HG02870 (cell line): ENCODE measurements around the gene AKR1D1.
"Not testable (repeated sequence)": the region's sequence is repeated elsewhere in the genome, so short reads cannot be mapped to it uniquely, and the experiment has no call there.

Experiments used
- ATAC-seq: cut with Tn5 transposase; IDR thresholded peaks from one replicate; pipeline ENCODE4 v1.9.1; 2021; ENCODE audit warnings: mild to moderate bottlenecking, moderate library complexity; ENCODE audit not compliant: unreplicated experiment

The AKR1D1 gene

DNA sequence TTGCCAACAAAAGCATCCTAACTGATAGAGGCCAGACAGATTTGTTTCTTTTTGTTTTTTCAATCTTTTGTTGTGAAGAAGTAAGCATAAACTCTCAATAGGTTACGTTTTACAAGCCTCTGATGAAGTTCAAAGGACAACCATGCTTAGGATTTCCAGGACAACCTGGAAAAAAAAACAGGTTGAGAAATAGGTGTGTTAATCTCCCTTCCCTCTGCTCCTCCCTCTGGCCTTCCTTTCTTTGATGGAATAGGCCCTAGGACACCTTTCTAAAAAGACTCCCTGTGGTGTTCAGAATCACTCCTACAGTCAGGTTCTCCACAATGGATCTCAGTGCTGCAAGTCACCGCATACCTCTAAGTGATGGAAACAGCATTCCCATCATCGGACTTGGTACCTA, at the start of gene AKR1D1:
Gene AKR1D1, plus strand, starts transcription at position 264 of the 400 bp plus-strand sequence. Its CDS starts 60 bp downstream, at position 324.
- no peak for ATAC-seq

DNA sequence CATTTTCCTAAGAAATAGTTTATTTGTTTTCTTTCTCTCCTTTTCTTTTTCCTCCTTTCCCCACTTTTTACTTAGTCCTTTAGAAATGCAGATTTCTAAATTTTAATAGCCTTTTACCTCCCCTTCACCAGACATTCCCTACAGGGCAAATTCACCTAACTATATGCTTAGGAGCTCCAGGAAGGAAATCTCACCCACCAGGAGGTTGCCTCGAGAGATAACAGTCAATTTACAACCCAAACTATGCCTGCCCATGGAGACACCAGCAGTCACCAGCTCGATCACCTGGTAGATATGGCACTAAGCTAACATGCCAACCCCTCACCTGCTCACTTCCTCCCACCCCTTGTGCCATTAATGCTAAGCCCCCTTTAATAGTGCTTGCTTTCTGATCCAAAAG, 49.2 kb upstream of the AKR1D1 start:
- ATAC-seq, result no peak

DNA sequence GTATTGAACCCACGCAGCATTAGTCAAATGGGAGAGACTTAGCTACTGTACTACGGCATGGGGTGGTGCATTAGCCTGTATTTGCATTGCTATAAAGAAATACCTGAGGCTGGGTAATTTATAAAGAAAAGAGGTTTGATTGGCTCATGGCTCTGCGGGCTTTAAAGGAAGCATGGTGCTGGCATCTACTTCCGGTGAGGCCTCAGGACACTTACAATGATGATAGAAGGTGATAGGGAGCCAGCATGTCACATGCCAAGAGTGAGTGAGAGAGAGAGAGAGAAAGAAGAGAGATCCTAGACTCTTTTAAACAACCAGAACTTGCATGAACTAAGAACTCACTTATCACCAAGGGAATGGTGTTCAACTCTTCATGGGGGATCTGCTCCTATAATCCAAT, 47.1 kb upstream of the AKR1D1 start:
- no peak for ATAC-seq

DNA sequence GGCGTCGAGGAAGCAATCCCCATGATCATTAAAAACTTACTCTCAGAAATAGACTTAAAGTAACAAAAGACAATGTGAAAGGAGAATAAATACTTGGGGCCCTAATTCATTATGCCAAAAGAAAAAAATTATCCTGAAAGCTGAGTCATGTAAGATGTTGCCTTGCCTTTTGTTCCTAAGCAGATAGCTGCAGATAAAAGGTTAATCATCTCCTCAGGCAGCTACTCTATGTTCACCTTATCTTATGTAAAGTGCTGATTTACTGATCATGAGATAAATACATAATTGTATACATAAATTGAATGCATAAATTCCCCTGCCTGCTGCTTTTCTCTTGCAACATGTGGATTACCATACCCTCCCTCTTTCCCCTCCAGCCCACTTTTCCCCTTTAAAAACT, 46.3 kb upstream of the AKR1D1 start:
- ATAC-seq, result no peak

GRCh38 chr7:138030679-138031351, 45.4 kb upstream of the AKR1D1 start:
- ATAC-seq, result no peak

DNA sequence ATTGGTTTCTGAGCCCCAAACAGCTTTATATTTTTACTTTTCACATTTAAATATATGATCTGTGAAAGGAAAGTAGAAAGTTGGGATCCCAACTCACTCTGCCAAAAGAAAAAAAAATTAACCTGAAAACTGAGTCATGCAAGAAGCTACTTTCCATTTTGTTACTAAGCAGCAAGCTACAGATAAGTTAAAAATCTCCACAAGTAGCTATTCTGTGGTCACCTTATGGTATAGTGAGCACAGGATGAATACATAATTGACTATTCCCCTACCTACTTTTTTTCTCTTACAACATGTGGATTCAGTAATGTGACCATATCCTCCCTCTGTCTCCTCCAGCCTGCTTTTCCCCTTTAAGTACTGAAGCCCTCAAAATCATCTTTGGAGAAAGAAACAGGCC, 44.1 kb upstream of the AKR1D1 start:
- ATAC-seq, result peak; percentile 70

DNA sequence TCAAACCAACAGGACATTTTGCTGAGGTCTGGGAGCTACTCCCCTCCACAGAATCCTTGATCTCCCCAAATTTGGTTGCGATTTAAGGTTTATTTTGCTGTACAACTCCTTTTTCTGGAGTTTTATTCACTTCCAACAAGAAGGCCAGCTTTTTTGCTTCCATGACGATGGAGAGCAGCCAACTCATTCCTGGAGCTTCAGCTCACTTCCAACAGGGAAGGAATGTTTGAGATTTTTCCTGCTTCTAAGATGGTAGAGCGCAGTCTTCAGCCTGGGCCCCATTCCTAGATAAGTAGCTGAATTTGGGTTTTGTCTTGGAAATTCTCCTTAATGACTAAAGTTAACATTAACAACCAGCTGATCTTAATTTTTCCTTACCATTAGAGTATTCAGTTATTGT, 43.5 kb upstream of the AKR1D1 start:
- ATAC-seq, result no peak

- ATAC-seq, result no peak
Observed at GRCh38 chr7:138033241-138033640, 43.0 kb upstream of the AKR1D1 start.

- no peak for ATAC-seq
Observed at GRCh38 chr7:138036135-138036534, 40.1 kb upstream of the AKR1D1 start.

- not testable (repeated sequence) for ATAC-seq
Observed at GRCh38 chr7:138040063-138040462, 36.2 kb upstream of the AKR1D1 start.

- ATAC-seq, result no peak
Observed at GRCh38 chr7:138044897-138045296, 31.4 kb upstream of the AKR1D1 start.

- ATAC-seq, result no peak
Observed at GRCh38 chr7:138047907-138048306, 28.4 kb upstream of the AKR1D1 start.

DNA sequence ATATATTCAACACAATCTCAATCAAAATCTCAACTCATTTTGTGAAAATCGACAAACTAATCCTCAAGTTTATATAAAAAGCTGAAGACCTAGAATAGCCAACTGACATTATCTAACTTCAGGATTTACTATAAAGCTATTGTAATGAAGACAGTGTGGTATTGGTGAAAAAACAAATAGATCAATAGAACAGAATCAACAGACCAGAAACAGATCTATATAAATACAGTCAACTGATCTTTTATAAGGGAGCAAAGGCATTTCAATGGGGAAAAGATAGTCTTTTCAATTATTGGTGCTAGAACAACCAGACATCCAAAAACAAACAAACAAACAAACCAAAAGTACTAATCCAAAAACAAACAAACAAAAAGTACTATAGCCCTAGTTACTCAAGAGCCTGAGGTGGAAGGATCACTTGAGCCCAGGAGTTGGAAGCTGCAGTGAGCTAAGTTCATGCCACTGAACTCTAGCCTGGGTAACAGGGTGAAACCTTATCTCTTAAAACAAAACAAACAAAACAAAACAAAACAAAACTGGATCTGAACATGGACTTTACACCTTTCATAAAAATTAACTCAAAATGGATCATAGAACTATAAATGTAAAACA, 26.6 kb upstream of the AKR1D1 start:
- no peak for ATAC-seq

GRCh38 chr7:138051712-138052247, 24.5 kb upstream of the AKR1D1 start:
- not testable (repeated sequence) for ATAC-seq

- no peak for ATAC-seq
Observed at GRCh38 chr7:138052696-138053095, 23.6 kb upstream of the AKR1D1 start.

DNA sequence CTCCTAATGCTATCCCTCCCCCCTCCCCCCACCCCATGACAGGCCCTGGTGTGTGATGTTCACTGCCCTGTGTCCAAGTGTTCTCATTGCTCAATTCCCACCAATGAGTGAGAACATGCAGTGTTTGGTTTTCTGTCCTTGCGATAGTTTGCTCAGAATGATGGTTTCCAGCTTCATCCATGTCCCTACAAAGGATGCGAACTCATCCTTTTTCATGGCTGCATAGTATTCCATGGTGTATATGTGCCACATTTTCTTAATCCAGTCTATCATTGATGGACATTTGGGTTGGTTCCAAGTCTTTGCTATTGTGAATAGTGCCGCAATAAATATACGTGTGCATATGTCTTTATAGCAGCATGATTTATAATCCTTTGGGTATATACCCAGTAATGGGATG, 20.6 kb upstream of the AKR1D1 start:
- ATAC-seq, result not testable (repeated sequence)

DNA sequence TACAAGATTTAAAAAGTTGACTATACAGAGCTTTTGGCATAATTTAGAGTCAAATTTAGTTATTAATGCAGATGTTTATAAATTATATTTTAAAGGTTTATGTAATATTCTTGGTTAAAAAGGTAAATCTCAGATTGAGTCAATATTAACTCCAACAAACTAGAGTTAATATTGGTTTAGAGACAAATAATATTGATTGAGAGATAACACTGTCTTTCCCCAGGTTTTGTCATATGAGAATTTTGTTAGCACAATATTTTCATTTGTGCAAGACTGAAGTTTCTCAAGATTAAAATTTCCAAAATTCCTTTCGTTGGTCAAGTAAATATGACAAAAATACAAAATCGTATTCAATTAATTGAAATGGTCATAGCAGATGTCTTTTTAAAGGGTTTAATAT, 12.9 kb upstream of the AKR1D1 start:
- ATAC-seq, result no peak

- ATAC-seq, result no peak
Observed at GRCh38 chr7:138064856-138065357, 11.4 kb upstream of the AKR1D1 start.

DNA sequence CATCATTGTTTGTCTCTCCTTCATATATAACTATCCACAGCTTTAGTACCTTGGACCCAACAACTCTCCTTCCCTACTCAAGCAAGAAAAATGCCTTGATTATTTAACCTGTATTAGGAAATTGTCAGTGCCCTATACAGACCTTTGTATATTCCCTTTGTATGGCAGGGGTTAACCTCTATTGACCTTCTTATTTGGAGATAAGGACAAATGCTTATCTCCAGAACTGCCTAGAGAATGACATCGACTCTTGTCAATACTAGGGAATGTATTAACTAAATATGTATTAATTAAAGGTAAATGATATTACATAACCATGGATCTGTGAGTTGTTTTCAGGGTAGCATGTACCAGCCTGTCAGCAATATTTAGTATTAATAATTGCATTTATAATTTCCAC, 10.4 kb upstream of the AKR1D1 start:
- no peak for ATAC-seq

- no peak for ATAC-seq
Observed at GRCh38 chr7:138066954-138067394, 9.3 kb upstream of the AKR1D1 start.

- no peak for ATAC-seq
Observed at GRCh38 chr7:138067774-138068173, 8.5 kb upstream of the AKR1D1 start.

DNA sequence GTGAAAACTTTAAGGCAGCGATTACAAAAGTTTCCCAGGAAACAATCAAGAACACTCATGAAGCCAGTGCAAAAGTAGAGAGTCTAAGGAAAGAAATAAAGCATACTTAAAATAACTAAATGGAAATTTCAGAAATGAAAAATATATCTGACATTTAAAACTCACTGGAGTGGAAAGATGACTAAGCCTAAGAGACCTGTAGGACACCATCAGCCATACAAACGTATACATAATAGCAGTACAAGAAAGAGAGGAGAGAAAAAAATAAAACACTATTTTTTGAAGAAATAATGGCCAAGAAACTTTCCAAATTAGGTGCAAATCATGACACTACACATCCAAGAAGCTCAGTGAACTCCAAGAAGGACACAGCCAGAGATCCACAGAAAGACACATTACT, 5.4 kb upstream of the AKR1D1 start:
- peak; percentile 52 for ATAC-seq
